DND-41 (cell line): ENCODE data around the gene CYSLTR2.

Experiments used
- CTCF ChIP-seq: IDR thresholded peaks from 2 replicates; pipeline ENCODE4 v1.5.1; 2012; ENCODE audit warnings: borderline replicate concordance, low read length, moderate library complexity, mild to moderate bottlenecking; ENCODE audit not compliant: poor library complexity, severe bottlenecking; ENCODE audit errors: extremely low read depth
- EZH2 ChIP-seq: IDR thresholded peaks from 3 replicates; pipeline ENCODE4 v1.6.1; 2012; ENCODE audit warnings: borderline replicate concordance, low read depth, mild to moderate bottlenecking, moderate library complexity, low read length, inconsistent platforms; ENCODE audit not compliant: severe bottlenecking

GRCh38 chr13:48615049-48615448 lies 38.7 kb upstream of the CYSLTR2 start:
- no peak for TF ChIP-seq CTCF
- no peak for TF ChIP-seq EZH2
